Rectal smooth muscle tissue (tissue), 1 donor: Measurements from ENCODE around the gene SH3BP5.

Experiments used
- H3K27ac ChIP-seq: one replicate; pipeline ENCODE4 v1.7.0; 2013; ENCODE audit warnings: low read depth, low read length, inconsistent platforms
- H3K27me3 ChIP-seq: one replicate; pipeline ENCODE4 v1.7.0; 2013; ENCODE audit warnings: low read length; ENCODE audit not compliant: control insufficient read depth, insufficient read depth
- H3K36me3 ChIP-seq: one replicate; pipeline ENCODE4 v1.7.0; 2013; ENCODE audit warnings: low read length; ENCODE audit not compliant: control insufficient read depth, insufficient read depth
- H3K4me1 ChIP-seq: one replicate; pipeline ENCODE4 v1.7.0; 2013; ENCODE audit warnings: low read length; ENCODE audit not compliant: control insufficient read depth, insufficient read depth
- H3K4me3 ChIP-seq: one replicate; pipeline ENCODE4 v1.7.0; 2013; ENCODE audit warnings: low read length
- H3K9ac ChIP-seq: one replicate; pipeline ENCODE4 v1.7.0; 2013; ENCODE audit warnings: low read length

SH3BP5 gene

GRCh38 chr3:15223685-15224572, 108.5 kb downstream of the SH3BP5 start:
- no peak overlapping the region for H3K9ac ChIP-seq
- no peak overlapping the region for H3K4me3 ChIP-seq
- H3K36me3 ChIP-seq = peaks cover 21% of the 10 kb centered on the region
- H3K27me3 ChIP-seq = no peaks in the 10 kb centered on the region
- H3K27ac ChIP-seq = no peak overlapping the region
- H3K4me1 ChIP-seq = peaks cover 2% of the 10 kb centered on the region

GRCh38 chr3:15221574-15222217, 110.7 kb downstream of the SH3BP5 start:
- Histone ChIP-seq H3K4me1 (peaks cover 7% of the 10 kb centered on the region), H3K27ac (no peak overlapping the region), H3K36me3 (peaks cover 25% of the 10 kb centered on the region), H3K27me3 (no peaks in the 10 kb centered on the region), H3K4me3 (no peak overlapping the region), H3K9ac (no peak overlapping the region)

GRCh38 chr3:15220661-15221060, 111.7 kb downstream of the SH3BP5 start:
- H3K4me3 ChIP-seq = no peak overlapping the region
- H3K4me1 ChIP-seq = peaks cover 7% of the 10 kb centered on the region
- H3K36me3 ChIP-seq = peaks cover 25% of the 10 kb centered on the region
- H3K27ac ChIP-seq = no peak overlapping the region
- no peaks in the 10 kb centered on the region for H3K27me3 ChIP-seq
- H3K9ac ChIP-seq = no peak overlapping the region

GRCh38 chr3:15220056-15220455, 112.3 kb downstream of the SH3BP5 start:
- Histone ChIP-seq H3K27ac (no peak overlapping the region), H3K9ac (no peak overlapping the region), H3K27me3 (no peaks in the 10 kb centered on the region), H3K4me1 (peaks cover 7% of the 10 kb centered on the region), H3K4me3 (no peak overlapping the region), H3K36me3 (peaks cover 29% of the 10 kb centered on the region)

- Histone ChIP-seq H3K27me3 (no peaks in the 10 kb centered on the region), H3K27ac (no peak overlapping the region), H3K4me1 (peaks cover 7% of the 10 kb centered on the region), H3K9ac (no peak overlapping the region), H3K4me3 (no peak overlapping the region), H3K36me3 (peaks cover 29% of the 10 kb centered on the region)
These were observed 113.7 kb downstream of the SH3BP5 start for GRCh38 chr3:15218689-15219088.

GRCh38 chr3:15217841-15218267, 114.5 kb downstream of the SH3BP5 start:
- H3K27ac ChIP-seq = no peak overlapping the region
- no peak overlapping the region for H3K4me3 ChIP-seq
- peaks cover 30% of the 10 kb centered on the region for H3K36me3 ChIP-seq
- H3K4me1 ChIP-seq = peaks cover 7% of the 10 kb centered on the region
- no peak overlapping the region for H3K9ac ChIP-seq
- H3K27me3 ChIP-seq = no peaks in the 10 kb centered on the region

GRCh38 chr3:15217011-15217671, 115.2 kb downstream of the SH3BP5 start:
- Histone ChIP-seq H3K27ac (no peak overlapping the region), H3K27me3 (no peaks in the 10 kb centered on the region), H3K9ac (no peak overlapping the region), H3K4me3 (no peak overlapping the region), H3K4me1 (peaks cover 7% of the 10 kb centered on the region), H3K36me3 (peaks cover 30% of the 10 kb centered on the region)

GRCh38 chr3:15216501-15216900, 115.9 kb downstream of the SH3BP5 start:
- H3K27me3 ChIP-seq = no peaks in the 10 kb centered on the region
- H3K9ac ChIP-seq = no peak overlapping the region
- no peak overlapping the region for H3K27ac ChIP-seq
- H3K36me3 ChIP-seq = peaks cover 25% of the 10 kb centered on the region
- no peak overlapping the region for H3K4me3 ChIP-seq
- H3K4me1 ChIP-seq = peaks cover 7% of the 10 kb centered on the region

- no peak overlapping the region for H3K9ac ChIP-seq
- no peak overlapping the region for H3K27ac ChIP-seq
- peaks cover 7% of the 10 kb centered on the region for H3K4me1 ChIP-seq
- H3K36me3 ChIP-seq = peaks cover 22% of the 10 kb centered on the region
- no peaks in the 10 kb centered on the region for H3K27me3 ChIP-seq
- no peak overlapping the region for H3K4me3 ChIP-seq
These were observed 116.4 kb downstream of the SH3BP5 start for GRCh38 chr3:15215996-15216395.

GRCh38 chr3:15214758-15215157, 117.6 kb downstream of the SH3BP5 start:
- peaks cover 7% of the 10 kb centered on the region for H3K4me1 ChIP-seq

GRCh38 chr3:15211937-15212336, 120.4 kb downstream of the SH3BP5 start:
- Histone ChIP-seq H3K27me3 (no peaks in the 10 kb centered on the region), H3K27ac (no peak overlapping the region), H3K4me1 (peaks cover 12% of the 10 kb centered on the region), H3K36me3 (peaks cover 7% of the 10 kb centered on the region), H3K9ac (no peak overlapping the region), H3K4me3 (no peak overlapping the region)

More at GRCh38 chr3:15214758-15215157, 117.6 kb downstream of the SH3BP5 start:
- no peak overlapping the region for H3K9ac ChIP-seq
- H3K36me3 ChIP-seq = peaks cover 18% of the 10 kb centered on the region
- no peak overlapping the region for H3K4me3 ChIP-seq
- no peaks in the 10 kb centered on the region for H3K27me3 ChIP-seq
- no peak overlapping the region for H3K27ac ChIP-seq

GRCh38 chr3:15207836-15208504, 124.4 kb downstream of the SH3BP5 start:
- Histone ChIP-seq H3K4me1 (peaks cover 14% of the 10 kb centered on the region), H3K9ac (no peak overlapping the region), H3K27me3 (no peaks in the 10 kb centered on the region), H3K27ac (peak overlapping the region; percentile 55), H3K36me3 (peaks cover 3% of the 10 kb centered on the region), H3K4me3 (peak overlapping the region; percentile 97)
